Esophagus squamous epithelium (tissue), 5 donors: ENCODE data around the gene FARP2. TPM values are rescaled to one million over a fixed set of nuclear protein-coding genes. Genes with fewer than 3 reads are reported as not detected.
"Not testable (repeated sequence)": the region's sequence is repeated elsewhere in the genome, so short reads cannot be mapped to it uniquely, and the experiment has no call there.

Experiments used
- DNase-seq: peaks from one replicate; lab custom pipeline; 2025; lab: John Stamatoyannopoulos, UW
- H3K27ac ChIP-seq, 4 donors: fragments of 200-600 bp; sonication (generic); one replicate each; pipeline ENCODE4 v1.5.1; 2016 to 2019; ENCODE audit warnings: mild to moderate bottlenecking in 1 of 4
- H3K27me3 ChIP-seq, 4 donors: fragments of 200-600 bp; sonication (generic); 1 replicate in 3 of 4; 2 replicates in 1 of 4; pipeline versions ENCODE4 v1.5.1 to v1.6.0; 2017 to 2021; ENCODE audit warnings: antibody characterized with exemption in 1 of 4
- H3K36me3 ChIP-seq, 3 donors: fragments of 200-600 bp; sonication (generic); one replicate each; pipeline ENCODE4 v1.5.1; 2016 to 2019
- H3K4me1 ChIP-seq, 3 donors: fragments of 200-600 bp; sonication (generic); one replicate each; pipeline ENCODE4 v1.5.1; 2017 to 2019
- H3K4me3 ChIP-seq, 4 donors: fragments of 200-600 bp; sonication (generic); 1 replicate in 3 of 4; 2 replicates in 1 of 4; pipeline ENCODE4 v1.5.1; 2016 to 2019; ENCODE audit warnings: mild to moderate bottlenecking in 2 of 4, moderate library complexity in 1 of 4
- H3K9me3 ChIP-seq, 3 donors: fragments of 200-600 bp; sonication (generic); one replicate each; pipeline ENCODE4 v1.5.1; 2016 to 2019
- POLR2A ChIP-seq, 4 donors: fragments of 450-650 bp; IDR thresholded peaks; one replicate each; pipeline ENCODE4 v1.6.1; 2017; ENCODE audit warnings: antibody characterized with exemption in 4 of 4, mild to moderate bottlenecking in 4 of 4, moderate library complexity in 3 of 4
- WGBS, 2 donors: methylation state at CpG; one replicate each; pipeline ENCODE4 v1.1.5; 2018; 5-methylcytosine and 5-hydroxymethylcytosine counted together
- intact Hi-C: fragments of 100-400 bp; cut with DNase I; formaldehyde crosslinking; loops from one replicate; pipeline ENCODE4 v1.15.0; 2022
- total RNA-seq, 4 donors: library from RNA; depleted of rRNA; stranded (reverse); fragments of >200 nt; gene quantifications; one replicate each; pipeline ENCODE4 v1.1.0, GENCODE V29; 2016
- TF ChIP-seq, protein P1 (sequence below), 6 experiments: fragments of 450-650 bp in 4 of 6; fragments of 200-600 bp in 2 of 6; sonication (generic) in 2 of 6; IDR thresholded peaks; one replicate each; pipeline ENCODE4 v1.5.1; 2016 to 2019; ENCODE audit warnings: antibody characterized with exemption in 6 of 6, mild to moderate bottlenecking in 4 of 6, moderate library complexity in 4 of 6
- donor health status: DM: yes; HTN: yes; CAD: no.

Gene FARP2
- total RNA-seq, 4 donors from 2014 or later: 20.8 to 41.8 (median 37.1) TPM

- intact Hi-C loops: no loop called here
- H3K36me3 ChIP-seq: peaks cover 0 to 40% (median 0%) of the 10 kb centered on the region in 3 donors
- no peaks in the 10 kb centered on the region for H3K27me3 ChIP-seq
- H3K4me1 ChIP-seq: peaks cover 6 to 55% (median 31%) of the 10 kb centered on the region in 3 donors
- H3K27ac ChIP-seq: no peak overlapping the region
- DNase-seq: no peak
- no peaks in the 10 kb centered on the region for H3K9me3 ChIP-seq
- no peak overlapping the region for H3K4me3 ChIP-seq
- TF ChIP-seq, protein P1, sequence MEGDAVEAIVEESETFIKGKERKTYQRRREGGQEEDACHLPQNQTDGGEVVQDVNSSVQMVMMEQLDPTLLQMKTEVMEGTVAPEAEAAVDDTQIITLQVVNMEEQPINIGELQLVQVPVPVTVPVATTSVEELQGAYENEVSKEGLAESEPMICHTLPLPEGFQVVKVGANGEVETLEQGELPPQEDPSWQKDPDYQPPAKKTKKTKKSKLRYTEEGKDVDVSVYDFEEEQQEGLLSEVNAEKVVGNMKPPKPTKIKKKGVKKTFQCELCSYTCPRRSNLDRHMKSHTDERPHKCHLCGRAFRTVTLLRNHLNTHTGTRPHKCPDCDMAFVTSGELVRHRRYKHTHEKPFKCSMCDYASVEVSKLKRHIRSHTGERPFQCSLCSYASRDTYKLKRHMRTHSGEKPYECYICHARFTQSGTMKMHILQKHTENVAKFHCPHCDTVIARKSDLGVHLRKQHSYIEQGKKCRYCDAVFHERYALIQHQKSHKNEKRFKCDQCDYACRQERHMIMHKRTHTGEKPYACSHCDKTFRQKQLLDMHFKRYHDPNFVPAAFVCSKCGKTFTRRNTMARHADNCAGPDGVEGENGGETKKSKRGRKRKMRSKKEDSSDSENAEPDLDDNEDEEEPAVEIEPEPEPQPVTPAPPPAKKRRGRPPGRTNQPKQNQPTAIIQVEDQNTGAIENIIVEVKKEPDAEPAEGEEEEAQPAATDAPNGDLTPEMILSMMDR (IDR thresholded peaks at IDR 0.05): no peak
- no peak for TF ChIP-seq POLR2A (IDR thresholded peaks at IDR 0.05)
- 78 to 91% methylated on average over 3 to 11 of the region's 15 CpGs for WGBS, 2 donors
Observed at GRCh38 chr2:241505086-241505780, 149.1 kb downstream of the FARP2 start.

DNA sequence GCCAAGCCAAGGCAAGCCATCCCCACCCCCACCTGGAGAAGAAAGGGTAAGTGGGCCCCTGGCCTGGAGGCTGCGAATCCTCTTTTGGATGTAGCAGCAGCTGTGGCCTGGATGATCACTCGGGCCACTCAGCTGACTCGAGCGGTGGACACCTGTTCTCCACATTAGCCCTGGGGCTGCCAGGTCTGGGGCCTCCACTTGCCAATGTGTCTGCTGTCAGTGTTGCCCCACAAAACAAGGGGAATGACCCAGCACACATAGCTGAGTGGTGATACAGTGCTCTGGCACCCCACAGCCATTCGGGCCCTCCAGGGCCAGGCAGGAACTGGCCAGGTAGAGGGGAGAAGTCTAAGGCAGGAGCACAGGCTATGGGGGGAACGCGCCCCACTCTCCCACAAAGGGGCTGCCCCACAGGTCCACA lies 149.7 kb downstream of the FARP2 start:
- no peak for TF ChIP-seq POLR2A (IDR thresholded peaks at IDR 0.05)
- TF ChIP-seq, protein P1 (IDR thresholded peaks at IDR 0.05): no peak
- DNase-seq: no peak
- no peak overlapping the region for H3K27ac ChIP-seq
- no peaks in the 10 kb centered on the region for H3K9me3 ChIP-seq
- no peaks in the 10 kb centered on the region for H3K27me3 ChIP-seq
- intact Hi-C loops: no loop called here
- H3K4me3 ChIP-seq: no peak overlapping the region
- peaks cover 0 to 35% (median 0%) of the 10 kb centered on the region in 3 donors for H3K36me3 ChIP-seq
- H3K4me1 ChIP-seq: peaks cover 6 to 55% (median 31%) of the 10 kb centered on the region in 3 donors
- 100% methylated on average over 2 of the region's 7 CpGs for WGBS, 2 donors

DNA sequence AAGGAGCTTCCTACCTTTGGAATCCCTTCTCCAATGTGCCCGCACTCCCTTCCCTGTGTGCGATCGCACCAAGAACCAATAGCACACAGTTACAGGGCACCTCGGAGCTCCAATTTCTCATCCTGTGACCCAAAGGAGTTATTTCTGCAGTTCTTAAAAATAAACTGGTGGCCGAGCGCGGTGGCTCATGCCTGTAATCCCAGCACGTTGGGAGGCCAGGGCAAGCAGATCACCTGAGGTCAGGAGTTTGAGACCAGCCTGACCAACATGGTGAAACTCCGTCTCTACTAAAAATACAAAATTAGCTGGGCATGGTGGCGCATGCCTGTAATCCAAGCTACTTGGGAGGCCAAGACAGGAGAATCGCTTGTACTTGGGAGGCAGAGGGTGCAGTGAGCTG lies 150.2 kb downstream of the FARP2 start:
- H3K27me3 ChIP-seq, H3K4me3 ChIP-seq, DNase-seq, H3K9me3 ChIP-seq, intact Hi-C loops, H3K27ac ChIP-seq: not testable (repeated sequence)
- WGBS, 2 donors: 93 to 94% methylated on average over 9 to 10 of the region's 11 CpGs
- Histone ChIP-seq H3K4me1 (peaks cover 6 to 51% (median 31%) of the 10 kb centered on the region in 3 donors), H3K36me3 (peaks cover 0 to 34% (median 0%) of the 10 kb centered on the region in 3 donors)

DNA sequence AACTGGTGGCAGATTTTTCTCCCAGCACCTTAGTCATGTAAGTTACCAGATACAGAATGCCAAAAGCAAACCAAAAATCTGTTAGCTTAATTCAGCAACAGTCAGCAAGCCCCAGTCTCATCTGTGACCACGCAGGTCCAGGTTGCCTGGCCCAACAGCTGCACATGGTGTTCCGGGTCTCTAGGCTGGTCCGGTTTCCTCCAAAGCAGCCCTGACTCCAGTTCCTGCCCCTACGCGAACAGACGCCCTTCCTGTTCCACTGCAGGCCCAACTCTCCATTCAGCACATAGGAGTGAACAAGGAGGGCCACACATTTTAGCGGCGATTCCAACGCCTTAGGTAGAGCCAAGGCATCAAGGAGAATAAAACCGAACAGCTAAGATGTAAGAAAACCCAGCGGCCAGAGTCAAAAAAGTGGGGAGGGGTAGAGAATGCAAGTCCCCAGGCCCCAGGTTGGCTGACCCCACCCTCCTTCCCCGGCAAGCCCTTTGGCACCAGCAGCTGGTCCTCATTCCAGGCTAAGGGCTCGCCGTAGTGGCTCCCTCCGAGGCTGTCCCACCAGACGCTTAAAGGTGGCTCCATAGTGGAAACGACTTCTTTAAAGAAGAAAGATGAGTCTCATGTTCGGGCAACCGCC lies 150.8 kb downstream of the FARP2 start:
- no peak for TF ChIP-seq POLR2A (IDR thresholded peaks at IDR 0.05)

DNA sequence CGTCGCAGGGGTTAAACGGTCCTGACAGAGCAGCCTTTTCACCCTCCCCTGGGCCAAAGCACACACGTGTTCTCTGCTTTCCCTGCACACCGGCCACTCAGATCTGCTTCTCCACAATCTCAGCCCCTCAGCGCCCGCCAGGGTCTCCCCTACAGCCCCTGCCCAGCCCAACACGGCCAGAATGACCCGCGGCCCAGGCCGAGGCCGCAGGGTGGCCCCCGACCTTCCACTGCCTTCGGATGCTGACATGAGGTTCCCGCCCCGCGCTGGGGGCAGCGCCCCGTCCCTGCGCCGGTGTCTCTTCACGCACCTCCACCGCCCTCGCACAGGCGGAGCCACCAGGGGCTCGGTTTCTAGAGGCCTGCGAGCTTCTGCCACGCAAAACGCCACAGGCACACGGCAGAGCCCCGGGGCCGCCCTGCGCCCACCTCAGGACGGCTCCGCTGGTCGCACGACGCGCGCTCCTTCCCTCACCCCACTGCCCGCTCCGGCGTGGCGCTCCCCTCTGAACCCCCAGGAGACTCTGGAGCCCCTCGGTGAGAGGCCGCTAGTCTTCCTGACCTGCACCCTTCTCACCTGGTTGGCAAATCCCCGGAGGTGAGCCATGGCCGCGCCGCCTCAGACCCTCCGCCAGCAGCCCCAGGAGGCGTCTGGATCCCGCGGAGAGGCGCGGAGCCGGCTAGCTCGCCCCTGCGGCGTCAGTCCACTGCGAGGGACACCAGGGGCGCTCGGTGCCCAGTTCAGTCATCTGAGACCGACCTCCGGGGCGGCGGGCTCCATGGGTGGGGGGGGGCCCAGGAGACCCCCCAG lies 151.6 kb downstream of the FARP2 start:
- peak overlapping the region; percentile 67 to 96 (median 88) for H3K27ac ChIP-seq
- 0 to 2% methylated on average over 5 to 19 of the region's 67 CpGs for WGBS, 2 donors
- no peak for DNase-seq
- TF ChIP-seq, protein P1 (IDR thresholded peaks at IDR 0.05): peak in 1 of 6 experiments; percentile 15
- no peak for TF ChIP-seq POLR2A (IDR thresholded peaks at IDR 0.05)
- H3K9me3 ChIP-seq: no peaks in the 10 kb centered on the region
- no peaks in the 10 kb centered on the region for H3K27me3 ChIP-seq
- H3K4me3 ChIP-seq: peak overlapping the region; percentile 72 to 100 (median 80)
- peaks cover 0 to 30% (median 0%) of the 10 kb centered on the region in 3 donors for H3K36me3 ChIP-seq
- intact Hi-C loops: no loop called here
- peaks cover 6 to 51% (median 31%) of the 10 kb centered on the region in 3 donors for H3K4me1 ChIP-seq

More for the DNA sequence above, 150.8 kb downstream of the FARP2 start:
- Histone ChIP-seq H3K36me3 (peaks cover 0 to 34% (median 0%) of the 10 kb centered on the region in 3 donors), H3K27ac (peak overlapping the region; percentile 67 to 96 (median 88)), H3K4me3 (peak overlapping the region; percentile 72 to 100 (median 80)), H3K27me3 (no peaks in the 10 kb centered on the region), H3K4me1 (peaks cover 6 to 51% (median 31%) of the 10 kb centered on the region in 3 donors), H3K9me3 (no peaks in the 10 kb centered on the region)
- intact Hi-C loops: no loop called here
- WGBS, 2 donors: 39 to 42% methylated on average over 10 to 15 of the region's 19 CpGs
- no peak for DNase-seq
